Karpas-422 (cell line): ENCODE measurements around the gene WBP4. TPM values are rescaled to one million over a fixed set of nuclear protein-coding genes. Genes with fewer than 3 reads are reported as not detected.

Source experiments
- small RNA-seq: library from RNA; depleted of rRNA; stranded (forward); fragments of <200 nt; gene quantifications from one replicate; pipeline ENCODE3, GENCODE V24; 2014
- total RNA-seq: library from RNA; depleted of rRNA; stranded (reverse); fragments of >200 nt; shearing (Covaris generic); gene quantifications from 2 replicates; pipeline ENCODE4 v1.2.3, GENCODE V29; 2014; ENCODE audit warnings: low replicate concordance; rRNA removed

Gene WBP4
- total RNA-seq, 1 experiment from 2014 or later, result 4.5 TPM

Small RNA genes lying within 50 kb of the gene (small RNA-seq; reads per million reads assigned to genes)
- not detected for gene MIR3168
- not detected for gene RN7SL597P

Other genes with a start within 250 kb of the WBP4 start
- gene ELF1, start 42.2 kb upstream of the WBP4 start, total RNA-seq, result 66.1 and 84.0 TPM in 2 replicates
- 7.5 TPM in 2 replicates for gene KBTBD6, start 71.3 kb downstream of the WBP4 start, total RNA-seq
- 3.4 and 5.2 TPM in 2 replicates for gene KBTBD7, start 133.1 kb downstream of the WBP4 start, total RNA-seq
- gene MTRF1, start 202.1 kb downstream of the WBP4 start, total RNA-seq, result 15.1 and 34.2 TPM in 2 replicates
- 13.2 and 26.7 TPM in 2 replicates for gene NAA16, start 249.8 kb downstream of the WBP4 start, total RNA-seq